Mammary epithelial cell (primary cell): ENCODE results near the gene PTPRG.

Experiments
- CTCF ChIP-seq, 2 donors: IDR thresholded peaks in 1 of 2; conservative IDR thresholded peaks in 1 of 2; 2 replicates each; pipeline ENCODE4 v1.5.1; 2011 to 2012; ENCODE audit warnings: inconsistent platforms in 2 of 2, low read length in 2 of 2, mild to moderate bottlenecking in 2 of 2, control low read depth in 1 of 2, low read depth in 1 of 2; ENCODE audit not compliant: insufficient read depth in 1 of 2; ENCODE audit errors: extremely low read depth in 1 of 2
- EZH2 ChIP-seq: IDR thresholded peaks from 2 replicates; pipeline ENCODE4 v1.6.1; 2012; ENCODE audit warnings: low read length, inconsistent platforms, borderline replicate concordance

- TF ChIP-seq CTCF (conservative IDR thresholded peaks at IDR 0.05 in 1 of 2, IDR thresholded peaks at IDR 0.05 in 1 of 2; ENCODE audit: extremely low read depth in 1 of 2, insufficient read depth in 1 of 2, low read depth in 1 of 2, low read length in 2 of 2) (no peak), EZH2 (no peak)
These were observed 55.2 kb downstream of the PTPRG start for GRCh38 chr3:61616586-61616985.
